HG03139 (cell line): Measurements from ENCODE around the gene SLC6A12.

Experiments
- ATAC-seq: cut with Tn5 transposase; IDR thresholded peaks from one replicate; pipeline ENCODE4 v1.9.1; 2021; ENCODE audit not compliant: unreplicated experiment

The SLC6A12 gene

DNA sequence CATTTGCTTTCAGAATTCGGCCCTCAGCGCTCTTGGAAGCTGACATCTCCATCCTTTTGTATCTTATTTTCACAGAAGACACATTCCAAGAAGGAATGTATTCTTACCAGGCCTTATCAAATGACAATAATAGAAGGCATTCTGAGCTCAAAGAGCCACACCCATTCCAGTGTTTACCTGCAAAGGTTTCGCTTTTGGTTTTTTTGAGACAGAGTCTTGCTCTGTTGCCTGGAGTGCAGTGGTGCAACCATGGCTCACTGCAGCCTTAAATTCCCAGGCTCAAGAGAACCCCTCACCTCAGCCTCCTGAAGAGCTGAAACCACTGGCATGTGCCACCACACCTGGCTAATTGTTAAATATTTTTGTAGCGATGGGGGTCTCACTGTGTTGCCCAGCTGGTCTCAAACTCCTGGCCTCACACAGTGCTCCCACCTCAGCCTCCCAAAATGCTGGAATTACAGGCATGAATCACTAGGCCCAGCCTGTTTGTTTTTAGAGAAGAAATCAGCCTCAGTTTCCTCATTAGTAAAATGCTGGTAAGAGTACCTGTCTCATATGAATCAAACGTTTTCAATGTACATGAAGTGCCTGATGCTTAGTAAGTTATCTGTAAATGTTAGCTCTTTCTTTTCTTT lies 69.2 kb downstream of the SLC6A12 start:
- no peak for ATAC-seq

DNA sequence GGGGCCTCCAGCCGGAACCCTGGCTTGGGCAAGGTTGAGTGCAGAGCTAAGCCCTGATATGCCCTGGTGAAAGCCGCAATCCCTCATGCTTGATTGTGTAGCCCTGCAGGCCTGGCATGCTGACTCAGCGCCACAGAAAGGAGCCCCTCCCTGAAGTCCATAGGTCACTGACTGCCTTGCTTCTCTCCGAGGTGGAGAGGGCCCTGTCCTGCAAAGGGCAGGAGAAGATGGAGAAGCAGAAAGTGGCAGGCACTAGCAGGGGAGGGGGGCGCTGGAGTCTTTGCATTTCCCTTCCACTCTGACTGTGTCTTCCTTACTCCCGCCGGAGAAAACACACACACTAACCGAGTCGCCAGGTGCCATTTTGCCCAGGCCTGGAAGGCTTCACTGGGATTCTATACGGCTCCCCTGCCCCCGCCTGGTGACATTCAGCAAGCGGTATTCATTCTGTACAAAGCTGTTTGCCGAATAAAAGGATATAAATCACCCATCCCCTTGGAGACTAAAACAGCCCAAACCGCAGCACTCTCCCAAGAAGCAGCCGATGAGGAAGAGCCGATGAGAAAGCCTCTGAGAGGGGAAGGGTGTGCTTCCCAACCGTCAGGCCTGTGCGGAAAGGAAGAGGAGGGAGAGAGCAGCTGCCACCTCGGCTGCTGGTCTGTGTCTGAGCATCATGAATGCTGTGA lies 69.8 kb downstream of the SLC6A12 start:
- ATAC-seq = no peak

DNA sequence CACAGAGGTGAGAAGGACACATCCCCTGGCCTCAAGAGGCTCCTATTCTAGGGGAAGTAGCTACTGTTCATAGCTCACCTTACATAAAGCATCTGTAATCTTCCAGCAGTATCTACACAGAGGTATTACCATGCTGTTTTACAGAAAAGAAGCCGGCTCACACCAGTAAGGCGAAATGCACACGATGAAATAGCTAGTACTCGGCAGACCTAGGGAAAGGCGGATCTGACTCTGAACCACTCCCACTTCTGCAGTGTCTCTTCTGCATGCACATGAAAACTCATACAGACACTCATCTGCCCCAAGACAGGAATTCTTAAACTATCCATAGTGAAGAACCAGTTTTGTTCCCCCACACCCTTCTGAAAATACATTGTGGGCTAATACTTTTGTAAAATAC lies 73.8 kb downstream of the SLC6A12 start:
- ATAC-seq = no peak
